ENCODE data around the gene PRR22. TPM values are rescaled to one million over a fixed set of nuclear protein-coding genes. Genes with fewer than 3 reads are reported as not detected.

The PRR22 gene
- total and polyA plus RNA-seq, 3 donors from 2014 or later, result 24.0 to 54.9 (median 35.0) TPM

- Histone ChIP-seq H3K4me3 (no peak overlapping the region), H3K27ac (no peak overlapping the region), H3K9me3 (no peaks in the 10 kb centered on the region), H3K27me3 (no peaks in the 10 kb centered on the region), H3K4me1 (no peaks in the 10 kb centered on the region), H3K36me3 (ENCODE audit: low read depth, missing control alignments) (no peaks in the 10 kb centered on the region)
- DNase-seq, result no peak
- WGBS, 2 donors, result 81 to 82% methylated on average over 8 of the region's 8 CpGs
- intact Hi-C loops (cut with DNase I; ENCODE audit: low total_unique reads), result no loop called here
- TF ChIP-seq POLR2A (IDR thresholded peaks at IDR 0.05) (no peak), CTCF (IDR thresholded peaks at IDR 0.05) (no peak)
These were observed 9.6 kb downstream of the PRR22 start for GRCh38 chr19:5774921-5775320.

GRCh38 chr19:5773276-5773675 lies 11.3 kb downstream of the PRR22 start:
- Histone ChIP-seq H3K4me3 (no peak overlapping the region), H3K4me1 (no peaks in the 10 kb centered on the region), H3K27me3 (no peaks in the 10 kb centered on the region), H3K9me3 (no peaks in the 10 kb centered on the region), H3K27ac (no peak overlapping the region), H3K36me3 (ENCODE audit: low read depth, missing control alignments) (no peaks in the 10 kb centered on the region)
- no peak for TF ChIP-seq POLR2A (IDR thresholded peaks at IDR 0.05)
- no peak for TF ChIP-seq CTCF (IDR thresholded peaks at IDR 0.05)
- 84 to 92% methylated on average over 5 of the region's 5 CpGs for WGBS, 2 donors
- DNase-seq, result no peak
- intact Hi-C loops (cut with DNase I; ENCODE audit: low total_unique reads), result no loop called here

GRCh38 chr19:5772416-5772815 lies 12.1 kb downstream of the PRR22 start:
- intact Hi-C loops (cut with DNase I; ENCODE audit: low total_unique reads), result no loop called here
- Histone ChIP-seq H3K4me1 (no peaks in the 10 kb centered on the region), H3K27ac (no peak overlapping the region), H3K36me3 (ENCODE audit: low read depth, missing control alignments) (no peaks in the 10 kb centered on the region), H3K4me3 (no peak overlapping the region), H3K27me3 (no peaks in the 10 kb centered on the region), H3K9me3 (no peaks in the 10 kb centered on the region)
- TF ChIP-seq CTCF (IDR thresholded peaks at IDR 0.05) (no peak), POLR2A (IDR thresholded peaks at IDR 0.05) (no peak)
- DNase-seq, result no peak
- 75 to 87% methylated on average over 18 to 19 of the region's 19 CpGs for WGBS, 2 donors

GRCh38 chr19:5767949-5768348 lies 16.6 kb downstream of the PRR22 start:
- H3K27me3 ChIP-seq, result no peaks in the 10 kb centered on the region
- WGBS, 2 donors, result 93 to 94% methylated on average over 10 of the region's 10 CpGs
- no peak for TF ChIP-seq POLR2A (IDR thresholded peaks at IDR 0.05)
- no peak for TF ChIP-seq CTCF (IDR thresholded peaks at IDR 0.05)

GRCh38 chr19:5765220-5765619 lies 19.3 kb downstream of the PRR22 start:
- no peak overlapping the region for H3K4me3 ChIP-seq
- no peaks in the 10 kb centered on the region for H3K27me3 ChIP-seq
- intact Hi-C loops (cut with DNase I; ENCODE audit: low total_unique reads), result no loop called here
- DNase-seq, result no peak
- WGBS, 2 donors, result 83 to 88% methylated on average over 3 of the region's 3 CpGs
- H3K4me1 ChIP-seq, result no peaks in the 10 kb centered on the region
- no peak overlapping the region for H3K27ac ChIP-seq
- TF ChIP-seq POLR2A (IDR thresholded peaks at IDR 0.05) (no peak), CTCF (IDR thresholded peaks at IDR 0.05) (no peak)
- H3K36me3 ChIP-seq (ENCODE audit: low read depth, missing control alignments), result no peaks in the 10 kb centered on the region
- H3K9me3 ChIP-seq, result no peaks in the 10 kb centered on the region

More at GRCh38 chr19:5767949-5768348, 16.6 kb downstream of the PRR22 start:
- H3K27ac ChIP-seq, result no peak overlapping the region
- no peaks in the 10 kb centered on the region for H3K4me1 ChIP-seq
- H3K36me3 ChIP-seq (ENCODE audit: low read depth, missing control alignments), result no peaks in the 10 kb centered on the region
- DNase-seq, result no peak
- no peaks in the 10 kb centered on the region for H3K9me3 ChIP-seq
- intact Hi-C loops (cut with DNase I; ENCODE audit: low total_unique reads), result no loop called here
- H3K4me3 ChIP-seq, result no peak overlapping the region

Data from testis (tissue), 3 donors.